HG03196 (cell line): Measurements from ENCODE around the gene CDC45.

Experiments
- ATAC-seq: cut with Tn5 transposase; IDR thresholded peaks from one replicate; pipeline ENCODE4 v1.9.1; 2021; ENCODE audit not compliant: unreplicated experiment

The CDC45 gene

DNA sequence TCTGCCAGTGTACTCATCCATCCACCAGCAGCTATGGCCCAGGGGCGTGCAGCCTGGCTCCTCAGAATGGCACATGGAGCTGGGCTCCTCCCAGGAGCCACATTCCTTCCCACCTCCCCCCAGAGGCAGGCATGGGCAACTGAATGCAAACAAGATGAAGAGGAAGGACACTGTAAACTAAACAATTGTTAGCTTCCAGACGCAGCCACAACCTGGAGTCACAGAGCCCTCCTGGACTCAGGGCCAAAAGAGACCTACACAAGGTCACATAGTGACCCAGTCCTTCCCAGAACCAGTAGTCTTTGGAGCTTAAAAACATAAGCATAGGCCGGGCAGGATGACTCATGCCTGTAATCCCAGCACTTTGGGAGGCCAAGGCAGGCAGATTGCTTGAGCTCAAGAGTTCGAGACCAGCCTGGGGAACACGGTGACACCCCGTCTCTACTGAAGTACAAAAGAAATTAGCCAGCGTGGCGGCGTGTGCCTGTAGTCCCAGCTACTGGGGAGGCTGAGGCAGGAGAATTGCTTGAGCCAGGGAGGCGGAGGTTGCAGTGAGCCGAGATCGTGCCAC lies 75.2 kb downstream of the CDC45 start:
- ATAC-seq = no peak

DNA sequence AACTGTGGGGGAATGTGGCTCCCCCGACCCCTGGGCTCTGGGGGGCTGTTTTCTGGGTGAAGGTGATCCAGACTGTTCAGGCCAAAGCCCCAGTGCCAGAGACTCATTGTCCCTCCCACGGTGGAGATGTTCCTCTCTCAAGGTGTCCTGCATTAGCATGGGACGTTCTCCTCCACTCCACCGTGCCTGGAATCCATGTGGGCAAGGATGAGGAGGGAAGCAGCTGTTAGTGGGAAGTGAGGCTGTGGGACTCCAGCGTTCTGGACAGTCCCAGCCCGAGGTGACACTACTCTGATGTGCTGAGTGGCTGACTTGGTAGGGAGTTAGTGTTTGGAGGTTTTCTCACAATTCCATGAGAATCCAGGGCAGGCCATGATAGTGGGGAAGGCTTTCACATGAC lies 75.9 kb downstream of the CDC45 start:
- ATAC-seq = no peak

DNA sequence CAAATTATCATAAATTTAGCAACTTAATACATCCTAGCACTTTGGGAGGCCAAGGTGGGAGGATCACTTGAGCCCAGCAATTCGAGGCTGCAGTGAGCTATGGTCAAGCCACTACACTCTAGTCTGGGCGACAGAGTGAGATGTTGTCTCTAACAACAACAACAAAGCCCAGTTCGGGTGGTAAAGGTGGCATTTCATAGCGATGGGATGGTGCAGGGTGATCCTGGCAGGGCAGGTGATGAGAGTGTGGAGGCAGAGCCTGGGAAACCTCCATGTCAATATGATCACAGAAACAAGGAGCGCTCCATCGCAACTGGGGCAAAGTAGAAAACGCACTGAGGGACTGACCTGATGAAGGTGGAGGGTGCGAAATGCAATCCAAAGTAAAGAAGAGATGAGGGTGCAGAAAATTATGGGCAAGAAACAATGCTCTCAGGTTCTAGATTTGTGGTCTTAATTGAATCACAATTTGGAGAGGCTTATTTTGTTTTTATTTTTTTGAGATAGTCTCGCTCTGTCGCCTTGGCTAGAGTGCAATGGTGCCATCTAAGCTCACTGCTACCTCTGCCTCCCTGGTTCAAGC lies 77.3 kb downstream of the CDC45 start:
- ATAC-seq = no peak

DNA sequence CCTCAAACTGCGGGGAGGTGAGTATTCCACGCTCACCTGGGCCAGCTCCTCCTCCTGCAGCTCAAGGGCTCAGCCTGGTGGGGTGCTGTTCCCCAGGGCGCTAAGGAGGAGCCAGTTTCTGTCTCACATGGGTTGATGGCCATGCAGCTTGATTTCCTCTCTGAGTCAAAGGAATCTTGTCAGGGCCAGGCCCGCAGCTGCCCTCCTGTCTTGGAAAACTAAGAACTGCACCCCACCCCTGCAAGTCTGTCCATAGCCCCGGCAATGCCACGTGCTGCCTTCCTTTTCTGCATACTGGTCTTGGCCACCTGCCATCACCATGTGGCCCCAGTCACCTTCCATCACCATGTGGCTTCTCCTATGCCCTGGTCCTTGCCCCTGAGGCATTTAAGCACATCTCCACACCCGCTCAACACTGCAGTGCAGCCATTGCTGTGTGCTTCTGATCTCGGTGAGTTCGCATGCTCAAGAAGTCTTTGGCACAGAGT lies 79.6 kb downstream of the CDC45 start:
- ATAC-seq = no peak

DNA sequence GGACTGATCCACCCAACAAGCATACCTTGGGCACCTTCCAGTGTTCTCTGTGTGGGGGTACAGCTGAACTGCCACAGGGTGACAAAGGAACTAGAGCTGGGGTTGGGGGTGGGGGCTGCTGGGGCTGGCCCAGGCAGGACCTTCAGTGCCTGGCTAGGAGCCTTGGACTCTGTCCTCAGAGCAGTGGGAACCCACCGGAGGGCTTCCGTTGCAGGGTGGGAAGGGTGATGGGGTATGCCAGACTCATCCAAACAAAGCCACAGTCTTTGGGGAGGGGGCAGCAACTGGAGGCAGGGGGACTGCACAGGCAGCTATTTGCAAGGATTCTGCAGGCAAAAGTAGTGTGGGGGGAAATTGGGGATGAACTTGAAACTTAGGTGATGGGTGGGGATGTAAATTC lies 80.2 kb downstream of the CDC45 start:
- ATAC-seq = no peak

DNA sequence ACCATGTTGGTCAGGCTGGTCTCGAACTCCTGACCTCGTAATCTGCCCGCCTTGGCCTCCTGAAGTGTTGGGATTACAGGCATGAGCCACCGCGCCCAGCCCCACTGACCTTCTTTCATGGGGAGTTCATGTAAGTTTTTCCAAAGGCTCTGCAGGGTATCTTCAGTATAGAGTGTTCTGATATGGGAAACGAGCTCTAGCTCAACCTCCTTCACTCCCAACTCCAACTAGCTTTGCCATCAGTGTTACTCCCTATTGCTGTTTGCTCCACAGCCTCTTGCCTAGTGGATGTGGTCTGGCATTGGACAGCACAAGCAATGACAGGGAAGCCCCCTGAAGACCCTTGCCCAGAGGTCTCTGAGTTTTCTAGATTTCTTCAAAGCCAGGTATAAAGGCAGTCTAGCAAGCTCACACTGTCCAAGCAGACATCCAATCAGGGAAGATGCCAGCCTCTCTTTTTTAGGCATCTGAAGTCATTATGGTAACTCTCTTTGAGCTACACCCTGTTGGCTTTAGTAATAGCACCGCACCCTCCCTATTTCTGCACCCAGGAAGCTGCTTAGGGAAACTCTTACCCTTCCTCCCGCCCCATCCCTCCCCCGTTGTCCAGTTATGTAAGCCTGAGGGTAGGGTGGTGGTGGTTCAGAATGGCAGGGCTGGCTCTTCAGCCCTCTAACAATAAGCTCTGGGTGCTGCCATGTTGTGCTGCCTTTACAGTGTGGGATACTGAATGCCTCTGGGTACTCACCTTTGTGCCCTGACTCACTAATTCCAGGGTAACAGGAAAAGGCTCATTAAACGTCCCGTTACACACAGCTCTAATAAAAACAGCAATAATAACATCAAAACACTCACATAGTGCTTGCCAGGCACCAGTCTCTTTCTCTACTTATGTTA lies 85.9 kb downstream of the CDC45 start:
- no peak for ATAC-seq

DNA sequence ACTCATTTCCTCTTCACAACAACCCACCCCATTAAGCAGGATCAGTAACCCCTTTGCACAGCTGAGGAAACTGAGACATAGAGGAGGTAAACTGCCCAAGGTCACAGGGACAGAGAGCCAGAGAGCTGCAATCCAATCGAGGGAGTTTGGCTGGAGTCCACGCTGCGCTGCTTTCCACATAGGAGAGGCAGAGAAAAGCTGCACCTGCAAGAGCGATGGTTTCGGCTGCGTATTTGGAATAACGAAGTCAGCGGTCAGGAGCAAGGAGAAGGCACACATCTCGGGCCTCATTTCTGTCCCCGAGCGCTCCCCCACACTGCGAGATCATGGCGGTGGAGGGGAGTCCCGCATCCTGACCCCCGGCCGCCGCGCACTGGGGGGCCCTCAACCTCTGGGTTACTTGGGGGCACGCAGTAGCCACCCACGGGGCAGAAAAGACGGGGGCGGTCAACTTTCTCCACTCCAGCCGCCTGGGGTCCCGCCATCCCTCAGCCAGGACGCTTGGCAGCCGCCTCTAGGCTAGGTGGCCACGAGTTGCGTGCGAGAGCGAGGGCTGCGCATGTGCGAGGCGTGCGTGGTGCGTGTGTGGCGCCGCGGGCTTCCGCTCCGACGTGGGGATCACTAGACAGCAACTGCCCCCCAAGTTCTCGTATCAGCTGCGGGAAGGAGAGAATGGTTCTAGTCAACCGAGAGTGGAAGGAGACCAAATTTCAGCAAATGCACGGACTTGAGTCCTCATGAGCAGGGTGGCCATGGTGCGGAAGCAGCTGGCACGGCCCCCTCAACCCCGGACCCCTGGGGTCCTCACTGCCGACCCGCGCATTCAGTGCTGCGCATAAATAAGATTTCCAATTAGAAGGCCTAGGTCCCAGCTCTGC lies 86.8 kb downstream of the CDC45 start:
- no peak for ATAC-seq

DNA sequence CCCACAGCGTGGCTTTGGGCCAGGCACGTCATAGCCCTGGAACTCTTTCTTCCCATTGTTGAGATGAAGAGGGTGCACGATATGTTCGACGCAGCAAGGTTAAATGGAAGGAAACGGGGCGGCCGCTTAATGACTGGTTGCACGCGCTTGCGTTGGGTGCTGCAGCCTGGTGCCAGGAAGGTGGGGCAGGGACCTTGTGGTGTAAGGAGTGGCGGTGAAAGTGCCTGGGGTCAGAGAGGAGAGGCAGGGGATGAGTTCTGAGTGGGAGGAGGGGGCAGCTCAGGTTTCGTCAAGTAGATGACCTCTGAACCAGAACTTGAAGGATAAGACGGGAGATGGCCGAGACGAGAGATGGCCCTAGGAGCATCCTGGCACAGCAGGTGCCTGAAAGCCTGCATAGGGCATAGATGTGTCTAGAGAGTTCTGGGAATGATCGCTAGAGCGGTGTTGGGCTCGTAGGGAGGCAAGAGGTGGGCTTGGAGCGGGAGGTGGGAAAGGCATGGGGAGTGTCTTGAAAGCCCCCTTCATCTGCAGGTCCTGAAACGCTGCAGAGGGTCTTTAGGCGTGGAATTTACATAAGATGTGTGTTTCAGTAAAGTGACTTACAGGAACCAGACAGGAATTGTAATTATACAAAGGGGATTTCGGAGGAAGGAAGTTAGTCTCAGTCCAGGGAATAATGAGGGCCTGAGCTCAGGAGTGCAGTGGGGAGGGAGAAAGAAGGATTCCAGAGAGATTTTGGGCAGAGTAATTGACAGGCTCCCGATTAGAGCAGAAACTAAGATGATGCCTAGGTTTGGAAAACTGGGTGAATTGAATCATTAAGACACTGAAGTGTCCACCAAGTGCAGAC lies 87.7 kb downstream of the CDC45 start:
- ATAC-seq = no peak

DNA sequence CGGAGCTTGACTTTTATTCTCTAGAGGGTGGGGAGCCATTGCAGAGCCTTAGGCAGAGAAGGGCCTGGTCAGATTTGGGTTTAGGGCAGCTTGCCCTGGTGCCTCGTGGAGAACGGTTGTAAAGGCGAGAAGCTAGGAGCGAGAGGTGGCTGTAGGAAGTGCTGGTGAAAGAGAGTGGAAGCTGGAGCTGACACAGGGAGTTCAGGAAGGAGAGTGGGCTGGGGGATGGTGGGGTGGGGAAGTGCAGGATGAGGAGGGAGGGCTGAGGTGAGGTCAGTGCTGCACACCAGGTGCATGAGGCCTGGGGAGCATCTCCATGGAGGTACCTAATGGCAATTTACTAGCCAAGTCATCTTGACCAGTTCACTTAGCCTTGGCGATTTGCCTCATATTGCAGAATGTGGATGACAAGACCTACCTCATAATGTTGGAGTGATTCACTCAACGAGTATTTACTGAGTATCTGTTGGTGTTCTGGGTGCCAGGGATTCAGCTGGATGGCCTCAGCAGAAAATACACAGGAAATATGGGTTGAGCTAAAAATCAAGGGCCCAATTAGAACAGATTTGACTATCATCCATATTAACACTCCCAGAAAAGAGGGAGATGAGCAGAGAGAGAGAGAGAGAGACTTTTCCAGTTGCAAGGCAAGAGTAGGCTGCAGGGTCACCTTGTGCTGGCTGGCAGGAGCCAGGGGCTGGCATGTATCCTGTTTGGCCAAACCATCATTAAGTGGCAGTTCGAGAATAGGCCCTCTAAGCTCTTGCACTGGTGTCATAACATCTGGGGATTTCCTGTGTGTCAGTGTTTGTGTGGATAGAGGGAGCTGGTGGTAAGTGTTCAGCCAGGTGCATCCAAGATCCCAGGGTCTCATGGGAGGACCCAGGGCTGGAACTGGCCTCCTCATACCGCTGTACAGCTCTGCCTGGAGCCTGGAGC lies 88.9 kb downstream of the CDC45 start:
- no peak for ATAC-seq

DNA sequence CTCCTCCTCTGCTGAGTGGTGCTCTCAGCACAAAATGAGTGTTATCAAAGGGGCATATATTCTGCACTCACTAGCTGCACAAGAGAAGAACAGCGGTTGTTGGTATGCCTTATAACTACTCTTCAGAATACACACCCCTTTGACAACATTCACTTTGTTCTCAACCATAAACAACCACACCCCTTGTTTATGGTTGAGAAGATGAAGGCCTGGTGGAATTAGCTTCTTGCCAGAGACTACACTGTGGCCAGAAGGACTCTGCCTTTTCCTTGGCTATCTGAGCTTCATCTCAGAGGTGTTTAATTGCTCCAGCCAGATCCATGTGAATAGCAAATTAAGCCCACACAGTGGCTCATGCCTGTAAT lies 89.5 kb downstream of the CDC45 start:
- no peak for ATAC-seq

DNA sequence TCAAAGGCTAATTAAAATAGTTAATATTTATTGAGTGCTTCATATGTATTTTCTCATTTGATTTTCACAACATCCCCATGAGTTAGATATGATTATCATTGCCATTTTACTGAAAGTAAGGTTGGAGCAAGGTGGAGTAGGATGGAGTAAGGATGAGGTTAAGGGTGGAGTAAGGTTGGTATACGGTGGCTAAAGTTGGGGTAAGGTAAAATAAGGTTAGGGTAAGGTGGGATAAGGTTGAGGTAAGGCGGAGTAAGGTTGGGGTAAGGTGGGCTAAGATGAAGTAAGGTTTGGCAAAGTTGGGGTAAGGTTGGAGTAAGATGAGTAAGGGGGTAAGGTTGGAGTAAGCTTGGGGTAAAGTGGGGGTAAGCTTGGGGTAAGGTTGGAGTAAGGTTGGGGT lies 90.3 kb downstream of the CDC45 start:
- ATAC-seq = no peak
